Stomach (tissue), 9 donors: ENCODE measurements around the gene CBX8. TPM values are rescaled to one million over a fixed set of nuclear protein-coding genes. Genes with fewer than 3 reads are reported as not detected.
A peak's percentile ranks its signal among the peaks of the same experiment; 100 is the strongest.

Experiments
- DNase-seq, 2 donors: peaks; one replicate each; pipeline versions ENCODE4 v3.0.0 to v3.0.0-alpha.2; 2013 to 2019
- H3K27ac ChIP-seq, 5 donors: fragments of 200-600 bp in 4 of 5; sonication (generic) in 4 of 5; one replicate each; pipeline ENCODE4 v1.5.1; 2013 to 2019; ENCODE audit warnings: mild to moderate bottlenecking in 1 of 5, moderate library complexity in 1 of 5
- H3K27me3 ChIP-seq, 3 donors: fragments of 200-600 bp; sonication (generic); one replicate each; pipeline ENCODE4 v1.5.1; 2017 to 2019; ENCODE audit warnings: mixed run types in 1 of 3
- H3K36me3 ChIP-seq, 4 donors: fragments of 200-600 bp; sonication (generic); 1 replicate in 3 of 4; 2 replicates in 1 of 4; pipeline ENCODE4 v1.5.1; 2016 to 2019
- H3K4me1 ChIP-seq, 4 donors: fragments of 200-600 bp; sonication (generic); one replicate each; pipeline ENCODE4 v1.5.1; 2016 to 2019
- H3K4me3 ChIP-seq, 4 donors: fragments of 200-600 bp; sonication (generic) in 3 of 4; one replicate each; pipeline ENCODE4 v1.5.1; 2016 to 2019; ENCODE audit warnings: mild to moderate bottlenecking in 1 of 4
- H3K9me3 ChIP-seq, 4 donors: fragments of 200-600 bp; sonication (generic); one replicate each; pipeline ENCODE4 v1.5.1; 2016 to 2019
- EP300 ChIP-seq: sonication (generic); formaldehyde crosslinking; IDR thresholded peaks from one replicate; pipeline ENCODE4 v1.6.1; 2017; ENCODE audit warnings: antibody characterized with exemption
- POLR2A ChIP-seq, 4 donors: fragments of 450-650 bp; IDR thresholded peaks; one replicate each; pipeline ENCODE4 v1.6.1; 2016; ENCODE audit warnings: antibody characterized with exemption in 4 of 4, control low read depth in 2 of 4, mild to moderate bottlenecking in 1 of 4, moderate library complexity in 1 of 4
- POLR2AphosphoS5 ChIP-seq, 3 donors: sonication (generic); formaldehyde crosslinking; IDR thresholded peaks; one replicate each; pipeline ENCODE4 v1.6.1; 2016; ENCODE audit warnings: antibody characterized with exemption in 3 of 3
- WGBS, 5 donors: extraction: QIAGEN DNeasy Blood & Tissue Kit in 3 of 5; methylation state at CpG; one replicate each; pipeline versions ENCODE4 v1.1.5 to v1.1.7; 2013 to 2018; 5-methylcytosine and 5-hydroxymethylcytosine counted together
- intact Hi-C: fragments of 100-400 bp; cut with DNase I; formaldehyde crosslinking; loops from one replicate; pipeline ENCODE4 v1.15.1; 2023; ENCODE audit warnings: low total_unique reads
- polyA plus RNA-seq, 3 donors: library from polyadenylated mRNA; stranded (reverse); fragments of 200-250 nt; gene quantifications; one replicate each; pipeline ENCODE4 v1.2.3, GENCODE V29; 2013
- total RNA-seq, 5 donors: library from RNA; depleted of rRNA; stranded (reverse); fragments of >200 nt; gene quantifications; one replicate each; pipeline versions ENCODE4 v1.1.0 to v1.2.3, GENCODE V29; 2014 to 2016
- TF ChIP-seq, protein P1 (sequence below), 7 experiments: fragments of 450-650 bp in 4 of 7; fragments of 200-600 bp in 3 of 7; sonication (generic) in 3 of 7; IDR thresholded peaks; one replicate each; pipeline ENCODE4 v1.5.1; 2016 to 2019; ENCODE audit warnings: antibody characterized with exemption in 7 of 7, control low read depth in 2 of 7, mild to moderate bottlenecking in 1 of 7
- donor health status: healthy with polysubstance abuse.
- donor health status: Bipolar disorder and iron deficiency.
- donor health status: healthy.

CBX8 gene
- total and polyA plus RNA-seq, 8 donors = 0.76 to 140 (median 3.1) TPM; not detected in 2

DNA sequence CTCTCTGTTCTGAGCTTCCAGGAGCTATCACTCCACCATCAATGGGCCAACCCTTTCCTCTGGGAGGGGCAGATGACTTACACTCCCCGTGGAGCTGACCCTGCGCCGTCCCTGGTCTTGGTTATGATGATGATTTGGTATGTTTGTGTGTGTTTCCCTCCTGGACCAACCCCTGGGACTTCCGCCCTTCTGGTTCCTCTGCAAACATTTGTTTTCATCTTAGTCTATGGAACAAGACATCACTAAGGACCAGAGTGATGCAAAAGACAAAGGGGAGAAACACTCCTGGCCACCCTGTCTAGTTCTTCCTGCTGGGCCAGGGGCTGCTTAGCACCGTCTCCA lies 28.7 kb upstream of the CBX8 start:
- WGBS, 5 donors = 84 to 98% (median 94%) methylated on average over 5 of the region's 5 CpGs
- Histone ChIP-seq H3K27me3 (peaks cover 0 to 22% (median 0%) of the 10 kb centered on the region in 3 donors), H3K27ac (no peak overlapping the region), H3K4me3 (no peak overlapping the region), H3K9me3 (no peaks in the 10 kb centered on the region), H3K36me3 (no peaks in the 10 kb centered on the region), H3K4me1 (peaks cover 2 to 25% (median 22%) of the 10 kb centered on the region in 4 donors)
- intact Hi-C loops = no loop called here
- TF ChIP-seq EP300 = no peak
- TF ChIP-seq, protein P1, sequence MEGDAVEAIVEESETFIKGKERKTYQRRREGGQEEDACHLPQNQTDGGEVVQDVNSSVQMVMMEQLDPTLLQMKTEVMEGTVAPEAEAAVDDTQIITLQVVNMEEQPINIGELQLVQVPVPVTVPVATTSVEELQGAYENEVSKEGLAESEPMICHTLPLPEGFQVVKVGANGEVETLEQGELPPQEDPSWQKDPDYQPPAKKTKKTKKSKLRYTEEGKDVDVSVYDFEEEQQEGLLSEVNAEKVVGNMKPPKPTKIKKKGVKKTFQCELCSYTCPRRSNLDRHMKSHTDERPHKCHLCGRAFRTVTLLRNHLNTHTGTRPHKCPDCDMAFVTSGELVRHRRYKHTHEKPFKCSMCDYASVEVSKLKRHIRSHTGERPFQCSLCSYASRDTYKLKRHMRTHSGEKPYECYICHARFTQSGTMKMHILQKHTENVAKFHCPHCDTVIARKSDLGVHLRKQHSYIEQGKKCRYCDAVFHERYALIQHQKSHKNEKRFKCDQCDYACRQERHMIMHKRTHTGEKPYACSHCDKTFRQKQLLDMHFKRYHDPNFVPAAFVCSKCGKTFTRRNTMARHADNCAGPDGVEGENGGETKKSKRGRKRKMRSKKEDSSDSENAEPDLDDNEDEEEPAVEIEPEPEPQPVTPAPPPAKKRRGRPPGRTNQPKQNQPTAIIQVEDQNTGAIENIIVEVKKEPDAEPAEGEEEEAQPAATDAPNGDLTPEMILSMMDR (IDR thresholded peaks at IDR 0.05) = no peak
- TF ChIP-seq POLR2AphosphoS5 (IDR thresholded peaks at IDR 0.05) = no peak
- TF ChIP-seq POLR2A (IDR thresholded peaks at IDR 0.05) = no peak
- no peak for DNase-seq

DNA sequence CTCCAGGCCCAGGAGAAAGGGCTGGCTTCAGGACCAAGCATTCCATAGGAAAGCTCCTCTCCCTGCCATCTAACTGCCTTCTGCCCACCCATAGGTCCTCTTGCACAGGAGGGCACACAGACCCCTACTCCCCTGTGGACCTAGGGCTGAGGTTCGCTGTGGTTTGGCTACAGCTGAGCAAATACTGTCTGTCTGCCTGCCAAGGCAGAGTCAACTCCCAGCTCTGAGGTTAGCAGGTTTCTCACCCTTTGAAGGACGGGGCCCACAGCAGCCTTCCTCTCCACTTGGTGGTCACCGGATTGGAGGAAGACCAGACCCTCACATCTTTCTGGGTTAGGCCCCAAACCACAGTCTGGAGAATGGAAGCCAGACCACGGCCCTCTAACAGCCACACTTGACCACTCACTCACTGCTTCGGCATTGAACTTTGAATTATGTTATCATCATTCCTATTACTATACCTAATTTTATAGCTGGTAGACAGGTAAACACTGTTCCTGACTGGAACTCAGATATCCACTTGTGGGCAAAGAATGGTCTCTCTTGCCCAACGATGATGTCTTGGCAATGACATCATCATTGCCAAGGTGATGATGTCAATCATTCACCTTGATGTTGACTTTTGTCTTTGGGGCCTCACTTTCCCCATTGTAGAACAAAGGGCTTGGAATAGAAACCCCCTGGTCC lies 28.2 kb upstream of the CBX8 start:
- no peak overlapping the region for H3K27ac ChIP-seq
- 57 to 70% (median 61%) methylated on average over 5 to 6 of the region's 6 CpGs for WGBS, 5 donors

DNA sequence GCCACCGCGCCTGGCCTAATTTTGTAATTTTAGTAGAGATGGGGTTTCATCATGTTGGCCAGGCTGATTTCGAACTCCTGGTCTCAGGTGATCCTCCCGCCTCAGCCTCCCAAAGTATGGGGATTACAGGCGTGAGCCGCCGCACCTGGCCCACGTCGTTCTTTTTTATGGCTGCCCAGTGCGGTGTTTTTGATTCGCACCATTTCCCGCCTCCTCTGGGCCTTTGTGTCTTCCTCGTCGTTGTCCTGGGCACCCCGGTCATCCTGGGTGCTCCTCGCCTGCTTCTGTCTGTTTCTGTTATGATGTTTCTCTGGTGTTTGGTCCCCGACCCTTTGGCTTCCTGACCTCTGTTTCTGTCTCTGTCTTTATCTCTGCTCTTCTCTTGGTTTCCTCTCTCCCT lies 27.4 kb upstream of the CBX8 start:
- 95 to 98% (median 96%) methylated on average over 17 of the region's 17 CpGs for WGBS, 5 donors
- Histone ChIP-seq H3K4me1 (peaks cover 0 to 12% (median 10%) of the 10 kb centered on the region in 4 donors), H3K27ac (no peak overlapping the region), H3K36me3 (no peaks in the 10 kb centered on the region), H3K27me3 (peaks cover 0 to 22% (median 0%) of the 10 kb centered on the region in 3 donors), H3K9me3 (no peaks in the 10 kb centered on the region), H3K4me3 (no peak overlapping the region)
- intact Hi-C loops = no loop called here
- DNase-seq = no peak
- TF ChIP-seq POLR2AphosphoS5 (IDR thresholded peaks at IDR 0.05) (no peak), EP300 (no peak), POLR2A (IDR thresholded peaks at IDR 0.05) (no peak)
- TF ChIP-seq, protein P1 (IDR thresholded peaks at IDR 0.05) = no peak

More for the DNA sequence above, 28.2 kb upstream of the CBX8 start:
- TF ChIP-seq EP300 (no peak), POLR2A (IDR thresholded peaks at IDR 0.05) (peak in 1 of 4 donors; percentile 17)
- TF ChIP-seq, protein P1 (IDR thresholded peaks at IDR 0.05) = no peak
- Histone ChIP-seq H3K4me3 (no peak overlapping the region), H3K27me3 (peaks cover 0 to 22% (median 0%) of the 10 kb centered on the region in 3 donors), H3K36me3 (no peaks in the 10 kb centered on the region), H3K9me3 (no peaks in the 10 kb centered on the region), H3K4me1 (peaks cover 0 to 20% (median 17%) of the 10 kb centered on the region in 4 donors)
- intact Hi-C loops = no loop called here
- no peak for DNase-seq

DNA sequence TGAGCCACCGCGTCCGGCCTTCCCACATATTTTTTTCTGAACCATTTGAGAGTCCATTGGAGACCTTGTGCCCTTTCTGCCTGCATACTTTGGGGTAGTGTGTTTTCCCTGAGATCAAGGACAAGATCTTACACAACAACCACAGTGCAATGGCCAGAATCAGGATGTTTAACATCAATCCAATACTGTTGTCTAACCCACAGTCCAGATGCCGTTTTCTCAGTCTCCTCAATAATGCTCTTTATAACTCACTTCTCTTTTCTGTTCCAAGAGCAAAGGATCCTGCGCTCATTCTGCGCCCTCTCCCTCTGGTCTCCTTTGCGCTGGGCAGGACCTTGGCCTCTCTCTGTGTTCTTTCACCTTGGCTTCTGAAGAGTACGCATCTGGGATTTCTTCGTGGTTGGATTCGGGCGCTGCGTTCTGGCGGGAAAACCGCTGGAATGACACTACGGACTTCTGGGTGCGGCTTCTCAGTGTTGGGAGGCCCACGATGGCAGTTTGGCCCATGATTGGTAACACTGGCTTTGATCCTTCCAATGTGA lies 25.8 kb upstream of the CBX8 start:
- DNase-seq = no peak
- Histone ChIP-seq H3K27me3 (peaks cover 0 to 30% (median 0%) of the 10 kb centered on the region in 3 donors), H3K9me3 (no peaks in the 10 kb centered on the region), H3K4me1 (peaks cover 0 to 12% (median 3%) of the 10 kb centered on the region in 4 donors), H3K4me3 (no peak overlapping the region), H3K36me3 (no peaks in the 10 kb centered on the region), H3K27ac (no peak overlapping the region)
- TF ChIP-seq POLR2AphosphoS5 (IDR thresholded peaks at IDR 0.05) (no peak), POLR2A (IDR thresholded peaks at IDR 0.05) (no peak), EP300 (no peak)
- TF ChIP-seq, protein P1 (IDR thresholded peaks at IDR 0.05) = no peak
- intact Hi-C loops = no loop called here
- WGBS, 5 donors = 87 to 96% (median 94%) methylated on average over 17 of the region's 17 CpGs
